ENCODE results near the gene DNAL4.
A peak's percentile ranks its signal among the peaks of the same experiment; 100 is the strongest.

DNAL4 gene

GRCh38 chr22:38784035-38784434 lies 9.9 kb downstream of the DNAL4 start:
- DNase-seq: no peak

- no peak for DNase-seq
These were observed 10.8 kb downstream of the DNAL4 start for GRCh38 chr22:38783095-38783615.

GRCh38 chr22:38782402-38783094 lies 11.4 kb downstream of the DNAL4 start:
- no peak for DNase-seq

GRCh38 chr22:38781033-38781432 lies 12.9 kb downstream of the DNAL4 start:
- DNase-seq: no peak

GRCh38 chr22:38777087-38777671 lies 16.8 kb downstream of the DNAL4 start:
- no peak for DNase-seq

- no peak for DNase-seq
These were observed 17.9 kb downstream of the DNAL4 start for GRCh38 chr22:38776086-38776485.

- DNase-seq: no peak
These were observed 18.3 kb downstream of the DNAL4 start for GRCh38 chr22:38775656-38776055.

- no peak for DNase-seq
These were observed 19.3 kb downstream of the DNAL4 start for GRCh38 chr22:38774496-38775166.

- no peak for DNase-seq
These were observed 20.5 kb downstream of the DNAL4 start for GRCh38 chr22:38773363-38773946.

GRCh38 chr22:38772623-38772873 lies 21.4 kb downstream of the DNAL4 start:
- no peak for DNase-seq

GRCh38 chr22:38770257-38770949 lies 23.5 kb downstream of the DNAL4 start:
- DNase-seq: no peak

GRCh38 chr22:38768036-38768435 lies 25.9 kb downstream of the DNAL4 start:
- no peak for DNase-seq

GRCh38 chr22:38767313-38767712 lies 26.6 kb downstream of the DNAL4 start:
- no peak for DNase-seq

- peak; percentile 37 for DNase-seq
These were observed 27.7 kb downstream of the DNAL4 start for GRCh38 chr22:38766076-38766777.

- DNase-seq: no peak
These were observed 31.4 kb downstream of the DNAL4 start for GRCh38 chr22:38762551-38762983.

GRCh38 chr22:38761202-38762162 lies 32.5 kb downstream of the DNAL4 start:
- no peak for DNase-seq

GRCh38 chr22:38760477-38761201 lies 33.3 kb downstream of the DNAL4 start:
- no peak for DNase-seq

GRCh38 chr22:38759005-38759404 lies 34.9 kb downstream of the DNAL4 start:
- no peak for DNase-seq

- peak; percentile 60 for DNase-seq
These were observed 35.5 kb downstream of the DNAL4 start for GRCh38 chr22:38758276-38758945.

GRCh38 chr22:38757464-38757757 lies 36.5 kb downstream of the DNAL4 start:
- no peak for DNase-seq
